NT2/D1 (cell line): ENCODE data around the gene ENAM.
"Not testable (repeated sequence)": the region's sequence is repeated elsewhere in the genome, so short reads cannot be mapped to it uniquely, and the experiment has no call there.

Source experiments
- DNase-seq: peaks from one replicate; pipeline ENCODE4 v3.0.0-alpha.2; 2011; ENCODE audit warnings: low read depth, low spot score
- H3K27me3 ChIP-seq: 2 replicates; pipeline ENCODE4 v1.6.0; 2011; ENCODE audit warnings: mild to moderate bottlenecking; ENCODE audit not compliant: insufficient read length, insufficient read depth
- H3K36me3 ChIP-seq: 2 replicates; pipeline ENCODE4 v1.6.1; 2011; ENCODE audit warnings: mild to moderate bottlenecking, low read length, mixed read lengths; ENCODE audit not compliant: insufficient read depth, insufficient read length
- H3K4me1 ChIP-seq: 2 replicates; pipeline ENCODE4 v1.5.1; 2011; ENCODE audit not compliant: insufficient read depth, insufficient read length
- H3K4me3 ChIP-seq: 2 replicates; pipeline ENCODE4 v1.5.1; 2011; ENCODE audit warnings: low read depth; ENCODE audit not compliant: insufficient read length
- H3K9ac ChIP-seq: 2 replicates; pipeline ENCODE4 v1.6.0; 2011; ENCODE audit warnings: low read depth; ENCODE audit not compliant: insufficient read length
- H3K9me3 ChIP-seq: 2 replicates; pipeline ENCODE4 v1.5.1; 2011; ENCODE audit warnings: mild to moderate bottlenecking, low read length; ENCODE audit not compliant: insufficient read depth
- SUZ12 ChIP-seq: IDR thresholded peaks from 2 replicates; pipeline ENCODE4 v1.6.1; 2011; ENCODE audit not compliant: insufficient read length, insufficient read depth; ENCODE audit errors: extremely low read depth
- YY1 ChIP-seq: IDR thresholded peaks from 2 replicates; pipeline ENCODE4 v1.6.1; 2011; ENCODE audit not compliant: insufficient read length, insufficient read depth
- ZNF274 ChIP-seq: IDR thresholded peaks from 2 replicates; pipeline ENCODE4 v1.6.1; 2011; ENCODE audit warnings: mild to moderate bottlenecking, low read depth, low read length

The ENAM gene

GRCh38 chr4:70629469-70630090 is 1.0 kb downstream of the ENAM start:
- Histone ChIP-seq H3K27me3 (no peaks in the 10 kb centered on the region), H3K9me3 (no peaks in the 10 kb centered on the region), H3K4me3 (no peak overlapping the region), H3K36me3 (no peaks in the 10 kb centered on the region), H3K4me1 (no peaks in the 10 kb centered on the region), H3K9ac (no peak overlapping the region)
- DNase-seq: no peak
- no peak for TF ChIP-seq SUZ12
- no peak for TF ChIP-seq ZNF274
- no peak for TF ChIP-seq YY1

- Histone ChIP-seq H3K9me3 (no peaks in the 10 kb centered on the region), H3K4me1 (no peaks in the 10 kb centered on the region), H3K27me3 (no peaks in the 10 kb centered on the region), H3K4me3 (no peak overlapping the region), H3K36me3 (no peaks in the 10 kb centered on the region), H3K9ac (no peak overlapping the region)
- TF ChIP-seq SUZ12 (no peak), ZNF274 (no peak), YY1 (no peak)
- DNase-seq: no peak
Observed at GRCh38 chr4:70630162-70630561, 1.6 kb downstream of the ENAM start.

GRCh38 chr4:70632028-70632427 is 3.5 kb downstream of the ENAM start:
- Histone ChIP-seq H3K36me3 (no peaks in the 10 kb centered on the region), H3K9me3 (no peaks in the 10 kb centered on the region), H3K4me3 (no peak overlapping the region), H3K9ac (no peak overlapping the region), H3K27me3 (no peaks in the 10 kb centered on the region), H3K4me1 (no peaks in the 10 kb centered on the region)
- no peak for DNase-seq
- TF ChIP-seq YY1: no peak
- no peak for TF ChIP-seq ZNF274
- TF ChIP-seq SUZ12: no peak

- TF ChIP-seq SUZ12 (no peak), YY1 (no peak), ZNF274 (no peak)
- no peaks in the 10 kb centered on the region for H3K9me3 ChIP-seq
Observed at GRCh38 chr4:70634482-70634881, 5.9 kb downstream of the ENAM start.

GRCh38 chr4:70637239-70637913 is 8.8 kb downstream of the ENAM start:
- no peak for DNase-seq
- H3K27me3 ChIP-seq: no peaks in the 10 kb centered on the region
- H3K36me3 ChIP-seq: no peaks in the 10 kb centered on the region
- H3K9ac ChIP-seq: no peak overlapping the region
- no peaks in the 10 kb centered on the region for H3K9me3 ChIP-seq
- TF ChIP-seq ZNF274 (no peak), SUZ12 (no peak), YY1 (no peak)
- H3K4me1 ChIP-seq: no peaks in the 10 kb centered on the region
- H3K4me3 ChIP-seq: no peak overlapping the region

More at GRCh38 chr4:70634482-70634881, 5.9 kb downstream of the ENAM start:
- H3K36me3 ChIP-seq: no peaks in the 10 kb centered on the region
- no peaks in the 10 kb centered on the region for H3K27me3 ChIP-seq
- no peak for DNase-seq
- H3K4me3 ChIP-seq: no peak overlapping the region
- no peak overlapping the region for H3K9ac ChIP-seq
- no peaks in the 10 kb centered on the region for H3K4me1 ChIP-seq

GRCh38 chr4:70640192-70640591 is 11.6 kb downstream of the ENAM start:
- no peak for DNase-seq
- H3K4me1 ChIP-seq: no peaks in the 10 kb centered on the region
- no peak overlapping the region for H3K9ac ChIP-seq
- H3K4me3 ChIP-seq: no peak overlapping the region
- H3K36me3 ChIP-seq: no peaks in the 10 kb centered on the region
- TF ChIP-seq YY1: no peak
- TF ChIP-seq SUZ12: no peak
- no peak for TF ChIP-seq ZNF274
- H3K27me3 ChIP-seq: no peaks in the 10 kb centered on the region
- H3K9me3 ChIP-seq: no peaks in the 10 kb centered on the region

GRCh38 chr4:70650741-70651140 is 22.2 kb downstream of the ENAM start:
- not testable (repeated sequence) for H3K27me3 ChIP-seq, DNase-seq, H3K36me3 ChIP-seq, H3K4me3 ChIP-seq, H3K4me1 ChIP-seq, H3K9me3 ChIP-seq, H3K9ac ChIP-seq
